Muscle of back (tissue), 11 donors: ENCODE data around the gene HBA2. TPM values are rescaled to one million over a fixed set of nuclear protein-coding genes. Genes with fewer than 3 reads are reported as not detected.
"Not testable (repeated sequence)": the region's sequence is repeated elsewhere in the genome, so short reads cannot be mapped to it uniquely, and the experiment has no call there.

Source experiments
- DNase-seq, 3 donors: peaks; one replicate each; pipeline versions ENCODE4 v3.0.0 to v3.0.0-alpha.2; 2013
- polyA plus RNA-seq, 10 donors: library from polyadenylated mRNA; unstranded; fragments of 120-200 nt; gene quantifications; one replicate each; pipeline ENCODE4 v1.2.1, GENCODE V29; 2013; ENCODE audit not compliant: insufficient read length in 10 of 10

HBA2 gene
- polyA plus RNA-seq, 10 donors = 1,262 to 19,401 (median 4,862) TPM

- DNase-seq = no peak
Measured at GRCh38 chr16:169014-169413, 3.7 kb upstream of the HBA2 start.

- peak in 1 of 3 donors; percentile 45 for DNase-seq
Measured at GRCh38 chr16:170088-170507, 2.6 kb upstream of the HBA2 start.

- no peak for DNase-seq
Measured at GRCh38 chr16:170788-171187, 1.9 kb upstream of the HBA2 start.

- not testable (repeated sequence) for DNase-seq
Measured at GRCh38 chr16:173211-173854, 657 bp downstream of the HBA2 start.

GRCh38 chr16:173928-174769 is 1.5 kb downstream of the HBA2 start:
- peak in 1 of 3 donors; percentile 56 for DNase-seq

- no peak for DNase-seq
Measured at GRCh38 chr16:175011-175949, 2.6 kb downstream of the HBA2 start.

GRCh38 chr16:176006-176405 is 3.3 kb downstream of the HBA2 start:
- DNase-seq = not testable (repeated sequence)

- not testable (repeated sequence) for DNase-seq
Measured at GRCh38 chr16:176477-177382, 4.1 kb downstream of the HBA2 start, which contains the start of gene HBA1. HBA1 (plus strand) TSS chr16:176680; CDS start chr16:176717, 37 bp downstream.

GRCh38 chr16:177394-177822 is 4.7 kb downstream of the HBA2 start:
- DNase-seq = peak in 1 of 3 donors; percentile 77

GRCh38 chr16:177981-178667 is 5.4 kb downstream of the HBA2 start:
- no peak for DNase-seq

- no peak for DNase-seq
Measured at GRCh38 chr16:178668-179015, 6.0 kb downstream of the HBA2 start.

- DNase-seq = no peak
Measured at GRCh38 chr16:179211-180092, 6.8 kb downstream of the HBA2 start.

GRCh38 chr16:180101-180675 is 7.5 kb downstream of the HBA2 start, which contains the start of gene HBQ1:
HBQ1 (plus strand) TSS chr16:180459; CDS start chr16:180487, 28 bp downstream.
- DNase-seq = peak in 1 of 3 donors; percentile 58

- peak; percentile 31 to 84 (median 72) for DNase-seq
Measured at GRCh38 chr16:180681-181564, 8.2 kb downstream of the HBA2 start.

- DNase-seq = no peak
Measured at GRCh38 chr16:181565-182021, 8.9 kb downstream of the HBA2 start.

GRCh38 chr16:183005-183404 is 10.3 kb downstream of the HBA2 start:
- DNase-seq = no peak

- DNase-seq = no peak
Measured at GRCh38 chr16:185213-185612, 12.5 kb downstream of the HBA2 start.
